ENCODE data around the gene EPHB1. TPM values are rescaled to one million over a fixed set of nuclear protein-coding genes. Genes with fewer than 3 reads are reported as not detected.

EPHB1 gene
- total RNA-seq, 1 experiment from 2014 or later, result 0.73 TPM

DNA sequence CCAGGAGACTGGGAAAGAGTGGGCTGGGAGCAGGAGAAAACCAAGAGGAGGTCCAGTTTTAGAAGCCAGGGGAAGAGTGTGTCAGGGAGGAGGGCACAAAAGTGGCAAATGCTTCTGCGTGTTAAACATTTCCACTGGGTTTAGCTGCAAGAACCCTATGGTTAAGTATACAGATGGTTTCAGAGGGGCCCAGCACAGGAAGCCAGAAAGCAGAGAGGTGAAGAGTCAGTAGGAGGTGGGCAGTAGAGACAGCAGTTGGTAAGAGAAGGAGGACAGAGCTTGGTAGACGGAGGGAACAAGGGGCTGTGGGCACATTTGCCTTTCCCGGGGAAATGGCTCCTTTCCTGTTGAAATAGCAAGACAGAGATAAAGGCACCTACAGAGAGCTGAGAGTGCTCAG, 133.8 kb downstream of the EPHB1 start:
- no peak overlapping the region for H3K27ac Mint-ChIP-seq (ENCODE audit: unreplicated experiment)
- no peak for DNase-seq
- peaks cover 58% of the 10 kb centered on the region for H3K27me3 Mint-ChIP-seq (ENCODE audit: unreplicated experiment)
- no peaks in the 10 kb centered on the region for H3K9me3 Mint-ChIP-seq (ENCODE audit: low read depth, unreplicated experiment)
- H3K36me3 Mint-ChIP-seq (ENCODE audit: insufficient read depth, unreplicated experiment), result no peaks in the 10 kb centered on the region
- TF ChIP-seq, protein P1, sequence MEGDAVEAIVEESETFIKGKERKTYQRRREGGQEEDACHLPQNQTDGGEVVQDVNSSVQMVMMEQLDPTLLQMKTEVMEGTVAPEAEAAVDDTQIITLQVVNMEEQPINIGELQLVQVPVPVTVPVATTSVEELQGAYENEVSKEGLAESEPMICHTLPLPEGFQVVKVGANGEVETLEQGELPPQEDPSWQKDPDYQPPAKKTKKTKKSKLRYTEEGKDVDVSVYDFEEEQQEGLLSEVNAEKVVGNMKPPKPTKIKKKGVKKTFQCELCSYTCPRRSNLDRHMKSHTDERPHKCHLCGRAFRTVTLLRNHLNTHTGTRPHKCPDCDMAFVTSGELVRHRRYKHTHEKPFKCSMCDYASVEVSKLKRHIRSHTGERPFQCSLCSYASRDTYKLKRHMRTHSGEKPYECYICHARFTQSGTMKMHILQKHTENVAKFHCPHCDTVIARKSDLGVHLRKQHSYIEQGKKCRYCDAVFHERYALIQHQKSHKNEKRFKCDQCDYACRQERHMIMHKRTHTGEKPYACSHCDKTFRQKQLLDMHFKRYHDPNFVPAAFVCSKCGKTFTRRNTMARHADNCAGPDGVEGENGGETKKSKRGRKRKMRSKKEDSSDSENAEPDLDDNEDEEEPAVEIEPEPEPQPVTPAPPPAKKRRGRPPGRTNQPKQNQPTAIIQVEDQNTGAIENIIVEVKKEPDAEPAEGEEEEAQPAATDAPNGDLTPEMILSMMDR (IDR thresholded peaks at IDR 0.05; ENCODE audit: unreplicated experiment), result no peak
- CTCF ChIA-PET, result interaction anchor here (0.5 kb wide), 1 partner anchor 126 kb away, joined by 3 read pairs; no protein-coding TSS in a partner anchor
- no peaks in the 10 kb centered on the region for H3K4me1 Mint-ChIP-seq (ENCODE audit: low read depth, unreplicated experiment)
- intact Hi-C loops (cut with micrococcal nuclease; ENCODE audit: unreplicated experiment), result no loop called here
- BruUV-seq (replicated peaks), result no TSS peak
- no peak overlapping the region for H3K4me3 Mint-ChIP-seq (ENCODE audit: low read depth, unreplicated experiment)

DNA sequence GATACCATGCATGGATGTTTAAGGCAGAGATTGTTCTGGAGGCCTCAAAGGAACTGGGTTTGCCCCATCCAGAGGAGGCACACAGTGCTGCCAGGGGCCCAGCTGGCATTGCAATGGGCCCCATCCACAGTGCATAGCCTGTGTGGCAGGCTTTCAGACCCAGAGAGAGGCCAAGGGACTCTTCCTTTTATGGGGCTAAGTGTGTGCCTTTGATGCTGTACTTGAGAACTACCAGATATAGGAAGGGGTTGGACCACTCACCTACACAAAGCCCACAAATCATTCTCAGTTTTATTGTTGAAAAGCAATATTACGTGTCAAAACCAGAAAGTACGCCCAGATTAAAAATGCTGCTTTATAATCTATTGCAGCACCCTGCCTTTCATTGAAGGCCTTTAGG, 134.9 kb downstream of the EPHB1 start:
- Mint-ChIP-seq H3K27me3 (ENCODE audit: unreplicated experiment) (peaks cover 52% of the 10 kb centered on the region), H3K4me1 (ENCODE audit: low read depth, unreplicated experiment) (no peaks in the 10 kb centered on the region), H3K9me3 (ENCODE audit: low read depth, unreplicated experiment) (no peaks in the 10 kb centered on the region), H3K27ac (ENCODE audit: unreplicated experiment) (no peak overlapping the region), H3K36me3 (ENCODE audit: insufficient read depth, unreplicated experiment) (no peaks in the 10 kb centered on the region), H3K4me3 (ENCODE audit: low read depth, unreplicated experiment) (no peak overlapping the region)
- no peak for DNase-seq
- BruUV-seq (replicated peaks), result no TSS peak
- intact Hi-C loops (cut with micrococcal nuclease; ENCODE audit: unreplicated experiment), result no loop called here
- CTCF ChIA-PET, result no interaction called here
- TF ChIP-seq, protein P1 (IDR thresholded peaks at IDR 0.05; ENCODE audit: unreplicated experiment), result no peak

DNA sequence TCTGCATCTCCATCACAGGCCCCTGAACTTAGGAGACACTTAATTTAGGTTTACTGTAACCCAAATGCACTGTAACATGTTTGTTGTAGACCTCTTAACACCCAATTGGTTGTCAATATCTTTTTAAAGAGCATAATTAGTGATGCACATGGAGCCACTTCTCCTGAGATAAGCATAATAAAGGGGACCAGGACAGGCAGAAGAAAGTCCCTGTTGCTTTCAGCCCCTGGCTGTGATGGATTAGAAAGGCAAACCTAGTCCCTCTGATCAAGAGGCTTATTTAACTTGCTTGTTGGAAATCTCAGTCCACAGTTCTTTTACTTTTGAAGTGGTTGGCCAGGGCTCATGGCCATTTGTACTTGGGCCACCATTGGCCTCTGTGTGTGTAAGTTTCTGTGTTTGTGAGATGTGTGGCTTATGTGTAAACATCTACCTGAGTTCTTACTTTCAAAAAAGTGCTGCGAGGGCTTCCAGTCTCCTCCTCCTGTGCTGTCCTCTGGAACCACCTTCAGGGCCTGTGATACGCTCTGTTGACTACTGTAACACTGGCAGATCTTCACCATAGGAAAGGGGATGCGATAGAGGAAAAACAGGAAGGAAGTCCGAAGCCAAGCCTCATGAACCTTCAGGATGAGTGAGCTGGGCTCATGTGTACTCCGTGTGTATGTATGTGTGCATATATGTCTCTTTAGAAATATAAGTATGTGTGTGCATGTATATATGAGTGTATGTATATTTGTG, 136.2 kb downstream of the EPHB1 start:
- CTCF ChIA-PET, result no interaction called here
- BruUV-seq (replicated peaks), result no TSS peak

DNA sequence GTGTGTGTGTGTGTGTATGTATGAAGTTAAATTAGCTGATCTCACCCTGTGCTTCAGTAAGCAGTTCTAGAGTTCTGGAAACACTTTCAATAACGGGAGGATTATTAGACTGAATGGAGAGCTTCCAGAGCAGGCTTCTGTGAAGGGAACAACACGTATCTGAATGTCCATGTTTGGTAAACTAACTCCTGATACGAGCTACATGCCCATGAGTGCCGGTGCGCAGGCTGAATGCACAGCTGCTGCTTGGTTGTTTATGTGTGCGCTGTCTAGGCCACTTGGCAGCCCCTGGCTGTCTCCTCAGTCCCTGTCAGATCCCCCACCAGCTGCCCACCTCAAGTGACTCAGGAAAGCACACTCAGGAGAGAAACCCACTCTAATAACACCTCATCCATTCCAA, 137.0 kb downstream of the EPHB1 start:
- Mint-ChIP-seq H3K27ac (ENCODE audit: unreplicated experiment) (no peak overlapping the region), H3K4me1 (ENCODE audit: low read depth, unreplicated experiment) (no peaks in the 10 kb centered on the region), H3K4me3 (ENCODE audit: low read depth, unreplicated experiment) (no peak overlapping the region), H3K9me3 (ENCODE audit: low read depth, unreplicated experiment) (no peaks in the 10 kb centered on the region), H3K27me3 (ENCODE audit: unreplicated experiment) (peaks cover 32% of the 10 kb centered on the region), H3K36me3 (ENCODE audit: insufficient read depth, unreplicated experiment) (no peaks in the 10 kb centered on the region)
- CTCF ChIA-PET, result no interaction called here
- DNase-seq, result no peak
- no TSS peak for BruUV-seq (replicated peaks)
- TF ChIP-seq, protein P1 (IDR thresholded peaks at IDR 0.05; ENCODE audit: unreplicated experiment), result no peak
- intact Hi-C loops (cut with micrococcal nuclease; ENCODE audit: unreplicated experiment), result no loop called here

More for the DNA sequence above, 136.2 kb downstream of the EPHB1 start:
- H3K9me3 Mint-ChIP-seq (ENCODE audit: low read depth, unreplicated experiment), result no peaks in the 10 kb centered on the region
- no peak overlapping the region for H3K27ac Mint-ChIP-seq (ENCODE audit: unreplicated experiment)
- no peaks in the 10 kb centered on the region for H3K4me1 Mint-ChIP-seq (ENCODE audit: low read depth, unreplicated experiment)
- H3K27me3 Mint-ChIP-seq (ENCODE audit: unreplicated experiment), result peaks cover 40% of the 10 kb centered on the region
- no peak for DNase-seq
- no peak overlapping the region for H3K4me3 Mint-ChIP-seq (ENCODE audit: low read depth, unreplicated experiment)
- TF ChIP-seq, protein P1 (IDR thresholded peaks at IDR 0.05; ENCODE audit: unreplicated experiment), result no peak
- H3K36me3 Mint-ChIP-seq (ENCODE audit: insufficient read depth, unreplicated experiment), result no peaks in the 10 kb centered on the region
- intact Hi-C loops (cut with micrococcal nuclease; ENCODE audit: unreplicated experiment), result no loop called here

All from Calu3 (cell line).